HG03025 (cell line): ENCODE data around the gene VPS26C.

Experiments used
- ATAC-seq: cut with Tn5 transposase; IDR thresholded peaks from one replicate; pipeline ENCODE4 v1.9.1; 2021; ENCODE audit warnings: mild to moderate bottlenecking, moderate library complexity; ENCODE audit not compliant: unreplicated experiment, low FRiP score

VPS26C gene

DNA sequence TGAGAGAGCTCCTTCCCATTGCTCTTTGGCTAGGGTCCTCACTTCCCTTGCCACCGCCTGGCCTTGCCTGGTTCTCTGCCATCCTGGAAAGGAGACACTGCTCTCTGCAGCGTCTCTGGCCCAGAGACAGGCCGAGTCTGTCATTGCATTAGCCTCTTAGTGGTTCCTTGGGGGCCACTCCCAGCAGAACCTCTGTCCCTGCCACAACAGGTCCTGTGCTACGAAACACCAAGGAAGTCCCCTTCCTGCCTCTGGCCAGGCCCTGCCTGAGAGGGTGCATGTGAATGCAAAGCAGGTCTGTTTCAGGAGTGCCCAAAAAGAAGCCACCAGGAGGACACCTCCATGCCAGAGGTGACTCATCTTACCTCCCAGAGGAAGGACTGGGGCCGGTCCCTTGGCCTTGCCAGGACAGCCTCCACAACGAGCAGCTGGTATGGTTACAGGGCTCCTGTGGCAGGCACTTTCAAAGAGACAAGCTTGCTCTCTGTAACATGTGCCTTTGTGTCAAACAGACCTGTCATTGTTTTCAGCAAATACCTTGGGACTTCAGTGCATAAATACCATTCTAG lies 59.6 kb downstream of the VPS26C start:
- ATAC-seq, result peak; percentile 50

DNA sequence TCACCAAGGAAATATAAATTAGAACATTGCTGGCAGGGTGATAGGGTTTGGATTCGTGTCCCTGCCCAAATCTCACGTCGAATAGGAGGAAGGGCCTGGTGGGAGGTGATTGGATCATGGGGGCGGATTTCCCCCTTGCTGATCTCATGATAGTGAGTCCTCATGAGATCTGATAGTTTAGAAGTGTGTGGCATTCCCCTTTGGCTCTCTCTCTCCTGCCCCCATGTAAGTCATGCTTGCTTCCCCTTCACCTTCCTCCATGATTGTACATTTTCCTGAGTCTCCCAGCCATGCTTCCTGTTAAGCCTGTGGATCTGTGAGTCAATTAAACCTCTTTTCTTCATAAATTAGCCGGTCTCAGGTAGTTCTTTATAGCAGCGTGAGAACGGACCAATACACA lies 60.6 kb downstream of the VPS26C start:
- no peak for ATAC-seq

- no peak for ATAC-seq
These were observed 62.6 kb downstream of the VPS26C start for GRCh38 chr21:37204580-37204979.

DNA sequence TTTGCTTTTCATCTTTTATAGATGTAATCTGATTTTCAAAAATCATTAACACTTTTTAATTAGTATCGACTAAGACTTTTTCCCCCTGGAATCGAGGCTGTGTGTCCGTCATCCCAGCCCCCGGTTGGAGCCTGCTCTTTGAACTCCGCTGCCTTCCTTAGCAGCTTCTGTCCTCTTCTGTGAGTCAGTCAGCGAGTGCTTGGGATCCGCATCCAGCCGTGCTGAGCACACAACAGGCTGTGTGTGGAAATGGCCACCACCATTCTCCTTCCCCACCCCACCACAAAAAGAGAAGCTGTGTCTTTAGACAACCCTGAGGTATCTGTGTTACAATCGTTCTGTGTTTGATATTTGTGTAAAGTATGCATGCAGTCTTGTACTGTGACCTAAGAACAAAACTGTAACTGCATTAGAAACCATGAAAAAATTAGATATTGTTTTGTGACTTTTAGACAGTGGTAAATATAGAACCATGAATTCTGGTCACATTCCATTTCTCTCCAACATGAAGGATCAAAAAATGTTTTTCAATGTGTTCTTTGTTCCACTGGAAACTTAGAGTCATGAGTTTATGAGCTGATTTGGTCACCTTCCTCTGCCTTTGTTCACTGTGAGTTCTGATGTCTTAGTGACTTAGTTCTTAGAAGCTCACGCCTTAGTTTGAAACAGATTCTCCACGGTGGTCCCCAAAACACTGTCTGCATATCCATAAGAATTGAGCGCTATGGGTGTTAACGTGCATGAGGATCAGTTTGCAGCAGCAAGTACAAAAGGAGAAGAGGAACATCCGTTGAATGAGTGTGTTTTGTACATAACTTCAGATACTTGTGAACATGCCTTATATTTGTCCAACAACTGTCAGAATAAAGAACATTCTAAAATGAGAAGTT lies 64.7 kb downstream of the VPS26C start:
- no peak for ATAC-seq

DNA sequence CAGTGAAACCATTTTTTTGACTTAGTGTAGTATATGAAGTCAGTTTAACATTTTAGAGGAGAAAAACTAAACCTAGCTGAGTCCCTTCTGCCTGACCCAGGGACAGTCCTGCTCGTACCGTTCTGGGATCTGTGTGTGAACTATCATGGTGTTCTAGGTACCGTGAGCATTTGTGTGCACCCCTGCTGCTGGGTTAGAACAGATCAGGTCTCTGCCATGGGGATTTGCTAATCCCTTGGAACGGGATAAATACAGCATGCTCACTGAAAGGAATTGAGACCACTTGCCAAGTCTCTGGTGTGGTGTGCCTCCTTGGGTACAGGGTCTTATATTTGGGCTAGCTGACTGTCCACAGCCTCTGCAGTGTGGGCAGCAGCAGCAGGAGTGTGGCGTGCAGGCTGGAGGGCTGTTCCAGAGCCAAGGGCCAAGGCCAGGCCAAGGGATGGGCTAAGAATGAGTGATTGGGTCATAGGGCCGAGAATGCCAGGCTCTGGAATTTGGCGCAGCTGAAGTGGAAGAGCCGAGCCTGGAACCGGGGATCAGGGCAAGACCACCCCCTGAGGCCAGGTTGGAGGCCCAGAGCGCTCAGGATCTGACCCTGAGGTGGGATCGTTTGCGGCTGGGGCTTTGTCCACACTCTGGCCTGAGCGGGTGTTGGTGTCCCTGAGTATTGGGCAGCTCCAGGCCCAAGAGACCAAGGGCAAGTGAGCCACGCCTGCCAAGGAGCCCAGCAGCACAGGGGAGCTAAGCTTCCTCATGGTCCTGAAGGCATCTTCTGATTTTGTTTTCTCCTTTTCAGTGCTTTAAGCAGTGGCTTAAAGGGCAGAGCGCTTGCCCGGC lies 66.3 kb downstream of the VPS26C start:
- no peak for ATAC-seq

- no peak for ATAC-seq
These were observed 67.8 kb downstream of the VPS26C start for GRCh38 chr21:37199057-37199924.

- no peak for ATAC-seq
These were observed 69.4 kb downstream of the VPS26C start for GRCh38 chr21:37197746-37198145.

DNA sequence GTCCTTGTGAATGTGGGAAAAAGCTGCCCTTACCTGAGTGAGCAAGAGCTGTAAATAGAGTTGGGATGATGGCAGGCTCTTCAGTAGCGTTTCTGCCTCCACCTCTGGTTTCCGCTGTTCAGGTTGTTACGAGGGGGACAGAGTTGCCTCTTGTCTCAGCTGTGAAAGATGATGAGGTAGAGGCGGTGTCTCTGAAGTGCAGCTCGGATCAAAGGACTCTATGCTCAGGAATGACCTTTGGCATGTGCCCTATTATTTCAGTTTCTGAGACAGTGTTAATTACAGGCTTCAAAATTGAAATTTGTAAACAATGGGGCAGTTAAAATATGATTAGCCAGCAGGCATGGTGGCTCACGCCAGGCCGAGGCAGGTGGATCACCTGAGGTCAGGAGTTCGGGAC lies 70.3 kb downstream of the VPS26C start:
- no peak for ATAC-seq

- ATAC-seq, result no peak
These were observed 71.5 kb downstream of the VPS26C start for GRCh38 chr21:37195610-37196009.

DNA sequence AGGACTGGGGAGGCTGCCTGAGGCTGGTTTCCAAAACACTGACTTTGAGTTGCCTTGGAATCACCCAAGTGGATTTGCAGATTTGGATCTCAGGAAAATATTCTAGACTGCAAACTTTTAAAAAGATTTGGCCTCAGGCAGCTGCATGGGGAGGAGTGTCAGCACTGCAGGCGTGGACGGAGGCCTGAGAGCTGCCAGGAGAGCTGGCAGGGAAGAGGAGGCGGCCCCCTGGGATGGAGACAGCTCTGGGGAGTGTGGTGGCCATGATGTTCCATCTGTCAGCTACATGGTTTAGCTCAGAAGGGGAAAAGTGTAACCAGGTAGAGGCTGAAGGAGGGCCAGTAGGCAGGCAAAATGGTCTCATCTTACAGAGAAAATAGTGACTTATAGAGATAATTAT lies 72.1 kb downstream of the VPS26C start:
- no peak for ATAC-seq

DNA sequence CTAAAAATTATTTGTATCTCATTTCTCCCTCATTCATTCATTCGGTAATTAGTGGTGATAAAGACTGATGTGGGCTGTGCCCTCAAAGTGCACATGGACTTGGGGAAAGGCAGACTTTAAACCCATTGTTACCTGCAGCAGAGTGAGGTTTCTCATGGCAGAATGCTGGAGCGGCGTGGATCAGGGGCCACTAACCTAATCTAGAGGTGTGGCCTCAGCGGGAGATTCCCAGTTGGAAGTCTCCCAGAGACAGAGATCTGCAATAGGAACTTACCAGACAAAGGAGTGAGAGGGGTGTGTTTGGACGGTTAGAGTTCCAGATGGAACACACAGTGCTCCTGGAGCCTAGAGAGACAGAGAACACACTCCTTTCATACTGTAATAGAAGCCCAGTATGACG lies 73.5 kb downstream of the VPS26C start:
- ATAC-seq, result no peak

DNA sequence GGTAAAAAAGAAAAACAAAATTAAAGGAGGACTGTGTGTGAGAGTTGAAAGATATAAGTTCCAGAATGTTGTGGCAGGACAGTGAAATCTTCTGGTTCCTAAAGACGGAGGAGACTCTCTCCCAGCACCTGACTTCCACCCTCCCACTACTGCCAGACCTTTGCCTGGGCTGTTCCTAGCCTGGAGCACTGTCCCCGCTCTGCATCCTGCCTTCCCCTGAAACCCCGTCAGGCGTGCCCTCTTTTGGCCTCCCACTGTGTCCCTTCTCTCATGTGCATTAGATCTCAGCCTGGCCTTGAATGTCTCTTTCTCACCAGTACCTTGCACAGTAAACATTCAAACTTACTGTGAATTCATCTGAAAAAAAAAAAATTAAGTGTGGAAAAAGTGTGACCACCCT lies 74.1 kb downstream of the VPS26C start:
- no peak for ATAC-seq

GRCh38 chr21:37192019-37192418 lies 75.1 kb downstream of the VPS26C start:
- ATAC-seq, result no peak

- ATAC-seq, result no peak
These were observed 78.3 kb downstream of the VPS26C start for GRCh38 chr21:37188825-37189224.

DNA sequence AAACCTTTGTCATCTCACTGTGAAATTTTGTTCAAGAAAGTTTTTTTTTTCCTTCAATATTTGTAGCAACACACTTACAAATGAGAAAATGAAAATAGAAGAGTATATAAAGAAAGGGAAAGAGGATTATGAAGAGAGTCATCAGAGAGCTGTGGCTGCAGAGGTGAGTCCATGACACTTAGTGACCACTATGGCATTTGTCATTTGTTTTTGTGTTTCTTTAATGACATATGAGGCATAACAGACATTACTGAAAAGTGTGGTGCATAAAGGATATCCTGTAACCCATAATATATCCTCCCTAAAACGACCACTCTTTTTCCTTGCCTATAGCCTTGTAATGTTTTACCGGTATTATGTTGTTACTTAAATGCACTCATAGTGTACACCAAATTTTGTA lies 80.2 kb downstream of the VPS26C start:
- no peak for ATAC-seq

DNA sequence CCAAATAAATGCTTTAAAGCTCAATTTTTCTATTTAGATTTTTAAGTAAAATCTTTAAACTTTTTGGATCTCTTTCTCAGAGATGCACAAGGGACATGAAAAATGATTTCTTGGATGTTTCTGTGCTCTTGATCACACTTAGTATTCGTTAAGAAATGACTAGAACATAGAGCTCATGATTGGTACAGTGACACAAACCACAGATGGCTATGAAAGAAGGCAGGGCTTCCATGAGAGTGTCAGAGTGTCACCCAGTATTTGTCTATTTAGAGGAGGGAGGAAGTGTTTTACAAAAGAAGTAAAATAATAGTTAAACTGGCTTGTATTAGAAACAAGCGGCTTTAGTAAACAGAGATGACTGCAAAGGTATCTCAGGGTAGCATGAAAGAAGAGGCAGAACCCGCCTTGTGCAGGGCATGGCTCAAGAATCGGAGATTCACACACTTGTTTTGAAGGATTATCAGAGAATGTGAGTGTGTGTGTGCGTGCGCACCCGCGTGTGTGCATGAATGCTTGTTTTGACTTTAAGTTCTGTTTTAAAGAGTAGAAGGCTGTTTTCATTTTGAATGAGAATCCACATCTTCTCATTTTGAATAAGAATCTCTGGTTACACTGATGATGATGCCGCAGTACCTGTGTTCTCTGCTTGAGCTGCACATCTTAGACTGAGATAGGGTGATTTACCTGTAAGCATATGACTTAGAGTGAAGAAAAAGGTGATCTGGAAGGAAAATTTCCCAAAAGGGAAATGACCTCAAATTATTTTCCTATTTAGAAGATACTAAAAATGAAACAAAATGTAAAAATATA lies 82.1 kb downstream of the VPS26C start:
- ATAC-seq, result no peak

GRCh38 chr21:37183749-37184148 lies 83.4 kb downstream of the VPS26C start:
- ATAC-seq, result no peak

DNA sequence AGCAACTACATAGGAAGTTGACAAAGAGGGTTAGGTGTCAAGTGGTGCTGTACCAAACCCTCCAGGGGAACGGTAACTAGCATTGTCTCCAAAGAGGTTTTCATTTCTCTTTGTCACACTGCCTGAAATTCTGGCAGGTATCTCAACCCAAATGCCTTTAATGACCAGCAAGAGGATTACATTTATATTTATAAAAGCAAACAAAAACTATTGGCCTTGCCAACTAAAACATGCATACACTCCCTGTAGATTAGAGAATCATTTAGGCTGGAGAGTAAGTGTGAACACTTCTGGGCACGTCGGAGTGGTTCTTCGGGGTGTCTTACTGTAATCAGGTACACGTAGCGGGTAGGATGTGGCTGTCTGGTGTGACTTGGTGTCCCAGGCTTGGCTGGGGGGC lies 84.9 kb downstream of the VPS26C start:
- no peak for ATAC-seq

DNA sequence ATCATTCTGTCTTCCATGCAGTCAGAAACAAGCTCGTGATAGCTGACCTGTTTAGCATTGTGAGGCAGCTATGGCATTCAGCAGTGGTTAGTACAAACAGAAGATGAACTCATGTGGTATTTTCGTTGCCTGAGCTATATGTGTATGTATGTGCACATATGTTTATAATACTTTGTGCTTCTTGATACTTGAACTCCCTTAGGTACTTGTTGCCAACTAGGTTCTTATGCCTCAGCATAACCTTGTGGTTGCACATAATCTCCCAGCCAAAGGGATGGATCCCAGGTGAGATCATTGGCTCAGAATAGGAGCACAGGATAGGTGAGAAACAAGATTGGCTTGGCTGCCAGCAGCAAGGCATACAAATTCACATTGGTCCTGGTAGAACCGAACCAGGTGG lies 86.1 kb downstream of the VPS26C start:
- no peak for ATAC-seq

DNA sequence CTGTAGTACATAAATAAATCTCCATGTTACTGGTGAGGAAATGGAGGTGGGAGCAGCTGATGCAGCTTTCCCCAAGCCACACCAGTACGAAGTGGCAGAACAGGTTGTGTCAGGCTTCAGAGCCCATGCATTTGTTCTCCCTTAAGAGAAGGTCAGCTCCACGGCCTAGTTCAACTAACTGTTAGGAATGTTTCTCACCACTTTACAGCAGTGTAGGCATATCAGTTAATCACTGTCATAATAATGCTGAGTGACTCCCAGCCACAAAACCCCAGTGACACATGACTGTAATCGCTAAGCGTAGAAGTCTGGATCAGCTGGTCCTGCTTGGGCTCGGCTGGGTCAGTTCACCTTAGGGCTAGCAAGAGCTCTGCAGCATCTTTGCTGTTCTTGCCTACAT lies 90.4 kb downstream of the VPS26C start:
- ATAC-seq, result no peak
